Measurements from ENCODE around the gene SGMS1.

GRCh38 chr10:50406457-50407070 lies 217.2 kb downstream of the SGMS1 start:
- no peak for TF ChIP-seq CTCF (optimal IDR thresholded peaks at IDR 0.05 in 1 of 3, IDR thresholded peaks at IDR 0.05 in 1 of 3, conservative IDR thresholded peaks at IDR 0.05 in 1 of 3; ENCODE audit: extremely low read depth in 1 of 3, insufficient read depth in 2 of 3, low read length in 3 of 3)
- no peak for TF ChIP-seq EZH2 (IDR thresholded peaks at IDR 0.05; ENCODE audit: low read length)
